SU-DHL-6 (cell line): Measurements from ENCODE around the gene FAM107B.

Source experiments
- CTCF ChIP-seq: fragments of 200-600 bp; sonication (generic); IDR thresholded peaks from one replicate; pipeline ENCODE4 v1.5.1; 2017; ENCODE audit warnings: antibody characterized with exemption, mild to moderate bottlenecking, low read length, moderate library complexity; ENCODE audit not compliant: insufficient read depth, poor library complexity, severe bottlenecking
- EZH2phosphoT487 ChIP-seq: fragments of 200-600 bp; sonication (generic), shearing (Covaris generic); conservative IDR thresholded peaks from 2 replicates; pipeline ENCODE4 v1.6.1; 2018; ENCODE audit warnings: mild to moderate bottlenecking, antibody characterized with exemption, low read length, moderate library complexity, mixed read lengths

DNA sequence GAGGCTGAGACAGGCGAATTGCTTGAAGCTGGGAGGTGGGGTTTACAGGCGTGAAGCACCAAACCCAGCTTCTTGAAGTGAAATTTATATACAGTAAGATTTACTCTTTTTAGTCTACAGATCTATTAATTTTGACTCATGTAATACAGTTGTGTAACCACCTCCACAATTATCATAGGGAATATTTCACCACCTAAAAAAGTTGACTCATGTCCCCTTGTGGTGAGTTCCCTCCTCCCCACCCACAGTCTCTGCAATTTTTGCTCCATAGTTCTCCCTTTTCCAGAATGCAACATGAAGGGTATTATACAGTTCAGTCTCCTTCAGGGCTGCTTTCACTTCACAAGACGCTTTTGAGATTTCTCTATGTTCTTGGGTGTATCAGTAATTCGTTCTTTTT lies 156.8 kb downstream of the FAM107B start:
- TF ChIP-seq CTCF (no peak), EZH2phosphoT487 (no peak)
